H1 (cell line): ENCODE results near the gene RNF145. TPM values are rescaled to one million over a fixed set of nuclear protein-coding genes. Genes with fewer than 3 reads are reported as not detected.

Experiments used
- CTCF ChIA-PET: fragments of 300-600 bp; sonication (Branson Sonifier 250); formaldehyde crosslinking; loops from one replicate; lab custom pipeline; 2021; ENCODE audit not compliant: partially characterized antibody; lab: Charles Lee
- POLR2A ChIA-PET: fragments of 300-600 bp; sonication (Branson Sonifier 250); formaldehyde crosslinking; loops from one replicate; lab custom pipeline; 2021; ENCODE audit warnings: inconsistent platforms; ENCODE audit not compliant: partially characterized antibody; lab: Charles Lee
- DNase-seq, 2 experiments: peaks; one replicate each; pipeline versions ENCODE4 v3.0.0 to v3.0.0-alpha.2; 2010 to 2022; ENCODE audit warnings: low spot score in 2 of 2, low read depth in 1 of 2, mixed read lengths in 1 of 2
- FAIRE-seq: peaks from 2 replicates; lab custom pipeline; 2011; peaks lifted over from hg19 to GRCh38; lab: Jason Lieb, UNC
- H2AFZ ChIP-seq: 2 replicates; pipeline ENCODE4 v1.8.1; 2012; ENCODE audit warnings: low read length, inconsistent platforms
- H2AK5ac ChIP-seq: 2 replicates; pipeline ENCODE4 v1.6.1; 2013; ENCODE audit warnings: low read depth, low read length
- H2BK120ac ChIP-seq: replicated peaks from 2 replicates; pipeline ENCODE3; 2013; ENCODE audit warnings: low read depth, low read length, inconsistent platforms
- H2BK12ac ChIP-seq: 2 replicates; pipeline ENCODE4 v1.6.1; 2013; ENCODE audit warnings: low read depth, low read length
- H2BK15ac ChIP-seq: 2 replicates; pipeline ENCODE4 v1.6.1; 2013; ENCODE audit warnings: low read length
- H2BK20ac ChIP-seq: 2 replicates; pipeline ENCODE4 v1.6.1; 2013; ENCODE audit warnings: low read length
- H2BK5ac ChIP-seq: 2 replicates; pipeline ENCODE4 v1.6.1; 2013; ENCODE audit warnings: low read depth, low read length
- H3K14ac ChIP-seq: 2 replicates; pipeline ENCODE4 v1.6.1; 2013; ENCODE audit warnings: inconsistent platforms; ENCODE audit not compliant: insufficient read length
- H3K18ac ChIP-seq: 2 replicates; pipeline ENCODE4 v1.6.1; 2013; ENCODE audit warnings: low read length; ENCODE audit errors: extremely low read depth
- H3K23ac ChIP-seq: 2 replicates; pipeline ENCODE4 v1.6.1; 2013; ENCODE audit warnings: inconsistent platforms; ENCODE audit not compliant: insufficient read length
- H3K23me2 ChIP-seq: 2 replicates; pipeline ENCODE4 v1.6.1; 2013; ENCODE audit warnings: low read depth, low read length
- H3K27ac ChIP-seq: 2 replicates; pipeline ENCODE4 v1.6.1; 2011; ENCODE audit warnings: low read depth, low read length, inconsistent platforms
- H3K27me3 ChIP-seq, 4 experiments: replicated peaks in 1 of 4; 1 replicate in 1 of 4; 2 replicates in 3 of 4; pipeline versions ENCODE4 v1.6.1 to v1.8.1; 2011 to 2013; ENCODE audit warnings: low read length in 3 of 4, mild to moderate bottlenecking in 3 of 4, inconsistent platforms in 2 of 4, mixed read lengths in 2 of 4, moderate library complexity in 1 of 4; ENCODE audit not compliant: control insufficient read depth in 3 of 4, insufficient read depth in 3 of 4; ENCODE audit errors: extremely low read depth in 1 of 4
- H3K36me3 ChIP-seq, 4 experiments: 2 replicates each; pipeline versions ENCODE4 v1.6.1 to v1.8.1; 2011 to 2013; ENCODE audit warnings: mild to moderate bottlenecking in 4 of 4, low read length in 3 of 4, moderate library complexity in 2 of 4, control low read depth in 1 of 4, inconsistent platforms in 1 of 4; ENCODE audit not compliant: insufficient read depth in 4 of 4, control insufficient read depth in 2 of 4
- H3K4ac ChIP-seq: replicated peaks from 2 replicates; pipeline ENCODE3; 2013; ENCODE audit warnings: low read length, low read depth, mixed read lengths, inconsistent platforms; ENCODE audit not compliant: insufficient read length
- H3K4me1 ChIP-seq, 4 experiments: replicated peaks in 1 of 4; 1 replicate in 1 of 4; 2 replicates in 3 of 4; pipeline versions ENCODE4 v1.6.1 to v1.8.1; 2011 to 2013; ENCODE audit warnings: low read length in 3 of 4, inconsistent platforms in 2 of 4, mixed read lengths in 1 of 4; ENCODE audit not compliant: insufficient read depth in 4 of 4, control insufficient read depth in 3 of 4
- H3K4me2 ChIP-seq, 2 experiments: 2 replicates each; pipeline versions ENCODE4 v1.6.1 to v1.8.1; 2011 to 2013; ENCODE audit warnings: low read depth in 2 of 2, low read length in 2 of 2, control low read depth in 1 of 2, inconsistent platforms in 1 of 2, mild to moderate bottlenecking in 1 of 2; ENCODE audit not compliant: insufficient read depth in 1 of 2
- H3K4me3 ChIP-seq, 4 experiments: fragments of 200-600, 300-600 bp in 1 of 4; sonication (generic), shearing (Covaris generic), sonication (Bioruptor Twin) in 1 of 4; 2 replicates each; pipeline versions ENCODE4 v1.5.1 to v1.8.1; 2011 to 2016; ENCODE audit warnings: low read length in 4 of 4, low read depth in 3 of 4, control low read depth in 2 of 4, inconsistent platforms in 2 of 4, mild to moderate bottlenecking in 2 of 4, mixed read lengths in 1 of 4, moderate library complexity in 1 of 4; ENCODE audit not compliant: insufficient read depth in 2 of 4; ENCODE audit errors: extremely low read depth in 1 of 4
- H3K56ac ChIP-seq: replicated peaks from 2 replicates; pipeline ENCODE3; 2013; ENCODE audit warnings: low read depth, mild to moderate bottlenecking, mixed read lengths, low read length, inconsistent platforms; ENCODE audit not compliant: insufficient read length
- H3K79me1 ChIP-seq: 2 replicates; pipeline ENCODE4 v1.6.1; 2013; ENCODE audit warnings: low read depth, low read length, control low read depth
- H3K79me2 ChIP-seq, 2 experiments: 2 replicates each; pipeline versions ENCODE4 v1.6.1 to v1.8.1; 2012 to 2013; ENCODE audit warnings: low read length in 2 of 2, mild to moderate bottlenecking in 2 of 2, inconsistent platforms in 1 of 2; ENCODE audit not compliant: insufficient read depth in 2 of 2, control insufficient read depth in 1 of 2
- H3K9ac ChIP-seq, 4 experiments: replicated peaks in 1 of 4; 1 replicate in 1 of 4; 2 replicates in 3 of 4; pipeline versions ENCODE4 v1.6.1 to v1.8.1; 2011 to 2013; ENCODE audit warnings: low read depth in 3 of 4, low read length in 3 of 4, control low read depth in 2 of 4, mild to moderate bottlenecking in 2 of 4, moderate library complexity in 2 of 4, inconsistent platforms in 1 of 4; ENCODE audit errors: extremely low read depth in 1 of 4
- H3K9me3 ChIP-seq, 2 experiments: 2 replicates each; pipeline versions ENCODE4 v1.6.1 to v1.8.1; 2012 to 2013; ENCODE audit warnings: mild to moderate bottlenecking in 2 of 2, moderate library complexity in 2 of 2, control low read depth in 1 of 2, inconsistent platforms in 1 of 2, low read depth in 1 of 2, low read length in 1 of 2, mixed read lengths in 1 of 2; ENCODE audit not compliant: insufficient read depth in 2 of 2
- H4K20me1 ChIP-seq, 2 experiments: replicated peaks in 1 of 2; 2 replicates each; pipeline versions ENCODE3 to v1.8.1; 2011 to 2013; ENCODE audit warnings: inconsistent platforms in 2 of 2, low read length in 2 of 2, mild to moderate bottlenecking in 1 of 2; ENCODE audit not compliant: insufficient read depth in 2 of 2, control insufficient read depth in 1 of 2
- H4K5ac ChIP-seq: 2 replicates; pipeline ENCODE4 v1.6.1; 2013; ENCODE audit warnings: low read length, low read depth, mixed read lengths, inconsistent platforms; ENCODE audit not compliant: insufficient read length
- H4K8ac ChIP-seq: 2 replicates; pipeline ENCODE4 v1.8.0; 2013; ENCODE audit warnings: mild to moderate bottlenecking, moderate library complexity, low read length, inconsistent platforms; ENCODE audit not compliant: insufficient read depth; ENCODE audit errors: extremely low read depth
- H4K91ac ChIP-seq: replicated peaks from 2 replicates; pipeline ENCODE3; 2013; ENCODE audit warnings: low read length, mixed read lengths, inconsistent platforms; ENCODE audit not compliant: insufficient read length
- CEBPB ChIP-seq: IDR thresholded peaks from 2 replicates; pipeline ENCODE4 v1.6.1; 2012; ENCODE audit warnings: low read depth, low read length
- CHD2 ChIP-seq: IDR thresholded peaks from 2 replicates; pipeline ENCODE4 v1.6.1; 2012; ENCODE audit warnings: low read length, improper control_type of control experiment
- GABPA ChIP-seq: IDR thresholded peaks from 2 replicates; pipeline ENCODE4 v1.6.1; 2011; ENCODE audit warnings: mild to moderate bottlenecking, low read length, moderate library complexity, borderline replicate concordance; ENCODE audit not compliant: insufficient read depth
- HDAC2 ChIP-seq, 2 experiments: fragments of 300-600 bp in 1 of 2; sonication (generic) in 1 of 2; IDR thresholded peaks; 2 replicates each; pipeline ENCODE4 v1.6.1; 2011 to 2012; ENCODE audit warnings: low read depth in 2 of 2, low read length in 2 of 2, mild to moderate bottlenecking in 2 of 2, moderate library complexity in 2 of 2, borderline replicate concordance in 1 of 2, inconsistent platforms in 1 of 2
- JUN ChIP-seq: IDR thresholded peaks from 2 replicates; pipeline ENCODE4 v1.6.1; 2011; ENCODE audit warnings: low read depth, mild to moderate bottlenecking, improper control_type of control experiment, low read length
- JUND ChIP-seq: IDR thresholded peaks from 2 replicates; pipeline ENCODE4 v1.6.1; 2011; ENCODE audit warnings: mild to moderate bottlenecking, improper control_type of control experiment, low read length
- PHF8 ChIP-seq: fragments of 200-600 bp; sonication (generic); conservative IDR thresholded peaks from 2 replicates; pipeline ENCODE4 v1.7.1; 2012; ENCODE audit warnings: low read depth, mild to moderate bottlenecking, inconsistent platforms, low read length, moderate library complexity
- RNF2 ChIP-seq: fragments of 200-900, 300-1000 bp; sonication (generic); IDR thresholded peaks from 2 replicates; pipeline ENCODE4 v1.7.1; 2016; ENCODE audit warnings: borderline replicate concordance, low read depth, mild to moderate bottlenecking, antibody characterized with exemption, low read length; ENCODE audit not compliant: poor library complexity, severe bottlenecking; ENCODE audit errors: missing control alignments
- WGBS, 2 experiments: shearing (Covaris generic) in 1 of 2; methylation state at CpG; one replicate each; pipeline versions ENCODE4 v1.1.6 to v1.1.7; 2013 to 2015; ENCODE audit warnings: low lambda C conversion rate in 2 of 2, mixed read lengths in 2 of 2, inconsistent platforms in 1 of 2, low coverage in 1 of 2, missing lambda C conversion rate in 1 of 2; ENCODE audit not compliant: insufficient replicate concordance in 2 of 2, insufficient coverage in 1 of 2, insufficient read length in 1 of 2; ENCODE audit errors: extremely low coverage in 1 of 2, missing lambda C conversion rate in 1 of 2; 5-methylcytosine and 5-hydroxymethylcytosine counted together
- polyA plus RNA-seq, 7 experiments: library from polyadenylated mRNA; depleted of rRNA in 3 of 7; stranded (reverse) in 5 of 7; unstranded in 2 of 7; fragments of >200 nt in 5 of 7; fragments of 200-250 nt in 2 of 7; gene quantifications; 1 replicate in 5 of 7; 2 replicates in 1 of 7; 4 replicates in 1 of 7; pipeline versions ENCODE4 v1.2.1 to v1.2.3, GENCODE V29; 2011 to 2013; ENCODE audit warnings: missing spikeins in 2 of 7, mixed read lengths in 2 of 7
- total RNA-seq: library from RNA; stranded (reverse); fragmentation: NEBNext Ultra II Directional; extraction: Animal tissue kit (Norgen Biotek cat#: 25700); gene quantifications from 2 replicates; pipeline ENCODE4 v1.2.1, GENCODE V29; 2021
- TF ChIP-seq, protein P1 (sequence below): IDR thresholded peaks from 2 replicates; pipeline ENCODE4 v1.6.1; 2011; ENCODE audit warnings: low read length, improper control_type of control experiment
- TF ChIP-seq, protein P2 (sequence below): IDR thresholded peaks from 2 replicates; pipeline ENCODE4 v1.6.1; 2012; ENCODE audit warnings: low read length, inconsistent platforms

Gene RNF145
- total and polyA plus RNA-seq, 2 of the 8 experiments (the other 6 are each of a cell fraction or from before 2014, with no cell fraction given) = 34.2 to 72.5 TPM

DNA sequence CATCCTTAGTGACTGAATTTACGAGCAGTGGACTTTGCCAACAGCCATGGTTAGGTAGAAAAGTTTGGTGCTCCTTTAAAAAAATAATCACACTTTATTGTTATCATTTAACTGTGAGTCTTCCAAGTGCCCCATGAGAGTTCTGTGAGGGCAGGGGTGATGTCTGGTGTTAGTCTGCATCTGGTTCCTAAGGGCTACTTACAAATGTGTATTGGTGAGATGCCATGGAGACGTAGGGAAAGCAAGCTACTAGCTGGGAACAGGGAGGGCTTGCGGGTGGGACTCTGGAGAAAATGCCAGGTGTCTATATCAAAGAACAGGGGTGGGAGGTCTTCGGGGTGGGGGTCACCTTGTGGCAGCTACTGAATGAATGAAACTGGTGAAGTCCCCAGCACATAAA is 62.5 kb downstream of the RNF145 start:
- Histone ChIP-seq H3K9me3 (no peaks in the 10 kb centered on the region), H2BK120ac (no peak overlapping the region), H3K9ac (no peak overlapping the region), H3K4me3 (no peak overlapping the region), H4K8ac (no peak overlapping the region), H3K56ac (no peak overlapping the region), H2BK12ac (no peak overlapping the region), H3K79me1 (no peaks in the 10 kb centered on the region), H3K27me3 (no peaks in the 10 kb centered on the region), H3K14ac (no peak overlapping the region), H2AFZ (no peak overlapping the region), H3K23ac (no peak overlapping the region), H2BK15ac (no peak overlapping the region), H3K4me2 (no peak overlapping the region), H2AK5ac (no peak overlapping the region), H2BK5ac (no peak overlapping the region), H4K91ac (no peak overlapping the region), H3K4me1 (no peaks in the 10 kb centered on the region), H3K18ac (no peak overlapping the region), H3K23me2 (no peaks in the 10 kb centered on the region), H3K79me2 (no peaks in the 10 kb centered on the region), H2BK20ac (no peak overlapping the region), H3K36me3 (no peaks in the 10 kb centered on the region), H4K20me1 (no peaks in the 10 kb centered on the region), H3K4ac (no peak overlapping the region), H3K27ac (no peak overlapping the region), H4K5ac (no peak overlapping the region)
- ChIA-PET CTCF (interaction anchor here (0.6 to 1.8 kb wide), 5 partner anchors 8 to 1332 kb away, joined by 3 to 9 read pairs (median 5); no protein-coding TSS in a partner anchor), POLR2A (no interaction called here)
- no peak for FAIRE-seq
- WGBS, 2 experiments = 82% methylated on average over 4 of the region's 4 CpGs; no CpG with 5 or more reads in 1 of the 2 experiments
- no peak for DNase-seq
- TF ChIP-seq, protein P1, sequence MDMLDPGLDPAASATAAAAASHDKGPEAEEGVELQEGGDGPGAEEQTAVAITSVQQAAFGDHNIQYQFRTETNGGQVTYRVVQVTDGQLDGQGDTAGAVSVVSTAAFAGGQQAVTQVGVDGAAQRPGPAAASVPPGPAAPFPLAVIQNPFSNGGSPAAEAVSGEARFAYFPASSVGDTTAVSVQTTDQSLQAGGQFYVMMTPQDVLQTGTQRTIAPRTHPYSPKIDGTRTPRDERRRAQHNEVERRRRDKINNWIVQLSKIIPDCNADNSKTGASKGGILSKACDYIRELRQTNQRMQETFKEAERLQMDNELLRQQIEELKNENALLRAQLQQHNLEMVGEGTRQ = no peak
- no peak for TF ChIP-seq CHD2
- TF ChIP-seq PHF8 = no peak
- no peak for TF ChIP-seq HDAC2 (IDR thresholded peaks at IDR 0.05; ENCODE audit: borderline replicate concordance in 1 of 2, low read depth in 2 of 2, low read length in 2 of 2)
- TF ChIP-seq, protein P2, sequence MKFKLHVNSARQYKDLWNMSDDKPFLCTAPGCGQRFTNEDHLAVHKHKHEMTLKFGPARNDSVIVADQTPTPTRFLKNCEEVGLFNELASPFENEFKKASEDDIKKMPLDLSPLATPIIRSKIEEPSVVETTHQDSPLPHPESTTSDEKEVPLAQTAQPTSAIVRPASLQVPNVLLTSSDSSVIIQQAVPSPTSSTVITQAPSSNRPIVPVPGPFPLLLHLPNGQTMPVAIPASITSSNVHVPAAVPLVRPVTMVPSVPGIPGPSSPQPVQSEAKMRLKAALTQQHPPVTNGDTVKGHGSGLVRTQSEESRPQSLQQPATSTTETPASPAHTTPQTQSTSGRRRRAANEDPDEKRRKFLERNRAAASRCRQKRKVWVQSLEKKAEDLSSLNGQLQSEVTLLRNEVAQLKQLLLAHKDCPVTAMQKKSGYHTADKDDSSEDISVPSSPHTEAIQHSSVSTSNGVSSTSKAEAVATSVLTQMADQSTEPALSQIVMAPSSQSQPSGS = no peak
- TF ChIP-seq JUND = no peak
- no peak for TF ChIP-seq CEBPB
- no peak for TF ChIP-seq RNF2
- TF ChIP-seq GABPA = no peak
- TF ChIP-seq JUN = no peak
